ES-I3 (cell line): ENCODE data around the gene ATXN1.
"Not testable (repeated sequence)": the region's sequence is repeated elsewhere in the genome, so short reads cannot be mapped to it uniquely, and the experiment has no call there.

ENCODE experiments used
- H3K36me3 ChIP-seq: 2 replicates; pipeline ENCODE4 v1.6.1; 2013; ENCODE audit warnings: mild to moderate bottlenecking, low read length, control low read depth, moderate library complexity; ENCODE audit not compliant: insufficient read depth
- H3K4me1 ChIP-seq: 2 replicates; pipeline ENCODE4 v1.6.1; 2013; ENCODE audit warnings: mild to moderate bottlenecking, control low read depth, low read length; ENCODE audit not compliant: insufficient read depth
- H3K9ac ChIP-seq: 2 replicates; pipeline ENCODE4 v1.6.1; 2013; ENCODE audit warnings: low read depth, mild to moderate bottlenecking, low read length, moderate library complexity
- H3K9me3 ChIP-seq: 2 replicates; pipeline ENCODE4 v1.6.1; 2013; ENCODE audit warnings: mild to moderate bottlenecking, low read length, moderate library complexity; ENCODE audit not compliant: control insufficient read depth, insufficient read depth

ATXN1 gene

DNA sequence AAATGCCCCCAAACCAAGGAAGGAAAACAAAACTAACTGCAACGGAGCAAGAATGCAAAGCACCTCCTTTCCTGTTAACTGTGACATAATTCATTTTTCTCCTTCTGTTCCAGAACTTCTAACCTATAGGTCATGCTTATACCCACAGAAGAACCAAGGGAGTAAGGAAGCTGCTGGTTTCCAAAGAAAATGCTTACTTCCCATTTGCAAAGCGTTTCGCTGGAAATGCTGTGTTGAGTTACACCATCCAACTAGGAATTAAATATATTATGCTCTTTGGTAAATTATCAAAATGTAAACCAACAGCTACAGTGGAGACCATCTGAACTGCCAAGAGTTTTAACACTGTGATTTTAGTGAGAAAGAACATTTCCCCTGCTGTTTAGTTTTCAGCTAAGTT is 42.9 kb downstream of the ATXN1 start:
- H3K9me3 ChIP-seq = no peaks in the 10 kb centered on the region
- no peak overlapping the region for H3K9ac ChIP-seq
- H3K4me1 ChIP-seq = peaks cover 15% of the 10 kb centered on the region
- H3K36me3 ChIP-seq = no peaks in the 10 kb centered on the region

DNA sequence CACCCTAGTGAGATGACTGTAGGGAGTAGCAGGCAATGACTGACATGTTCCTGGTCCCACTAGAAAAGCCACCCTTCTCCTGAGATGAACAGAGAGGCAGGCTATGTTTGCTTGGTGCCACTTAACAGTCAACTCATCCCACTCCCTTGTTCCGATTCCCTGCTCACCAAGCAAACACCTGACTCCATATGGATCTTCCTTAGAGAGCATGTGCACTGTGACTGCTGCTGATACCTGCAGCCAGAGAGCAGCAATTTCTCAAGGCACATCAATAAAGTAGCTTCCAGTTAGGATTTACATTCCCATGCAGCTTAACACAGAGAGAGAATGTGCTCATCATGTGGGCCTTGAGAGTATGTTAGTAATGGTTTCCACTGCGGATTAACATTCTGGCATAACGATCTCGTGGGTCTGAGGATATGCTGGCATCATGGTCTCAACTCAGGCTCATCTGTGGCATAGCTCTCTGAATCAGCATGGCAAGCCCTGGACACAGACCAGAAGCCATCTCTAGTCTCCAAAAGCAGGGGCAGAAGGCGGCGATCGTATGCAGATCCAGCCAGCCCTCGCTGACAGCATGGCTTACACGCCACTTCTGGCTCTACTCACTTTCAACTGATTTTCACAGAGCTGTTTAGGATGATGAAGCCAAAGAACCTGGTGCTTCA is 43.9 kb downstream of the ATXN1 start:
- no peaks in the 10 kb centered on the region for H3K9me3 ChIP-seq
- H3K36me3 ChIP-seq = no peaks in the 10 kb centered on the region
- no peak overlapping the region for H3K9ac ChIP-seq
- peaks cover 19% of the 10 kb centered on the region for H3K4me1 ChIP-seq

DNA sequence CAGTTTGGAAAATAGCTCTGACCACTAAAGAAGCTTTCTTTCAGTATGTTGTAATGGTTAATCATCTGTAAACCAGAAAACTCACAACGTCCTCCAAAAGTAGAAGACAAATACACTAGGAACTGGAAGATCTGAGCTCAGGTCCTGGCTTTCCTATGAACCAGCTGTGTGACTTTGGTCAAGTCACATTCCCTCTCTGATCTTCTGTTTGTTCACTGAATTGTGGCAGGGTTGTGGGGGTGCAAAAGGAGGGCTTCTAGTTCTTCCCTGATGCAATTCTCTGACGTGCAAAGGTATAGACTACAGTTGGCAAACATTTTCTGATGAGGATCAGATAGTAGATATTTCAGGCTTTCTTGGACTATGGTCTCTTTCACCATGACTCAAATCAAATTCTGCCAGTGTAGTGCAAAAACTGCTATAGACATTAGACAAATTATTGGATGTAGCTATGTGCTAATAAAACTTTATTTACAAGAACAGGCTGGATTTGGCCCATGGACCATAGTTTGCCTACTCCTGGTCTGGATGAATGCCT is 44.9 kb downstream of the ATXN1 start:
- Histone ChIP-seq H3K36me3 (no peaks in the 10 kb centered on the region), H3K4me1 (peaks cover 19% of the 10 kb centered on the region), H3K9me3 (no peaks in the 10 kb centered on the region), H3K9ac (no peak overlapping the region)

DNA sequence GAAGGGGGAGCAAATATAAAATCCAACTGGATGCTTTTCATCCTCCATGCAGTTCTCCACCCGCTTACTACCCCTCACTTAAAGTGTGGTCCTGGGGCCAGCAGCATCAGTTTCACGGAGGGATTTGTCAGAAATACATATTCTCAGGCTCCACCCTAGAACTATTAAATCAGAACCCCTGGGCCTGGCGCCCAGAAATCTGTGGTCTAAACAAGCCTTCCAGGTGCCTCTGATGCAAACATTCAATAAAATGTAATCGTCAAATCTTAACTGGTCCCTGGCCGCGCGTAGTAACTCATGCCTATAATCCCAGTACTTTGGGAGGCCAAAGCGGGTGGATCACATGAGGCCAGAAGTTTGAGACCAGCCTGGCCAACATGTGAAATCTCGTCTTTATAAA is 47.7 kb downstream of the ATXN1 start:
- H3K4me1 ChIP-seq = peaks cover 19% of the 10 kb centered on the region
- H3K9ac ChIP-seq = no peak overlapping the region
- H3K36me3 ChIP-seq = no peaks in the 10 kb centered on the region
- H3K9me3 ChIP-seq = no peaks in the 10 kb centered on the region

DNA sequence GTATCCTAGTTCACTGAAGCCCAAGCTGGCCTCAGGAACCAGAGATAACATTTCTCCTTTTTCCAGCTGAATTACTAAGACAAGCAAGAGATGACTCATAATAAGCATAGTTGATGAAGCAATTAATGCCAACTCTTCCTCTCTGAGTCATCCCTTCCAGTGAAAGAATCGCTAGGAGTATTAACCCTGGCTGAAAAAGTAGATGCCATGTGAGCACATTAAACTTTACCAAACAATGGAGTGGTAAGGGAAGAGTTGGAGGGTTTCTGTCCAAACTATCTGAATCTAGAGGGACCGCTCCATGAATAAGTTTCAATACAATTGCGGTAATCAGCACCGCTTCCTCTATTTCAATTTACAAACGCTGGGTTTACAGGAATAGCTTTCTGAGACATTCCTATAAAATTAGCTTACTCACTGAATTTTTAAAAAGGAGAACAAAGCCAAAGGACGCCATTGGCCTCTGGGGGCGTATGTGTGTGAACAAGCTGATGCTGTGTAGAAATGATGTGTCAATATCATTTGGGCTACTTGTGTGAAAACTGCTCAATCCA is 48.3 kb downstream of the ATXN1 start:
- H3K4me1 ChIP-seq = peaks cover 19% of the 10 kb centered on the region
- H3K9ac ChIP-seq = no peak overlapping the region
- no peaks in the 10 kb centered on the region for H3K36me3 ChIP-seq
- H3K9me3 ChIP-seq = no peaks in the 10 kb centered on the region

DNA sequence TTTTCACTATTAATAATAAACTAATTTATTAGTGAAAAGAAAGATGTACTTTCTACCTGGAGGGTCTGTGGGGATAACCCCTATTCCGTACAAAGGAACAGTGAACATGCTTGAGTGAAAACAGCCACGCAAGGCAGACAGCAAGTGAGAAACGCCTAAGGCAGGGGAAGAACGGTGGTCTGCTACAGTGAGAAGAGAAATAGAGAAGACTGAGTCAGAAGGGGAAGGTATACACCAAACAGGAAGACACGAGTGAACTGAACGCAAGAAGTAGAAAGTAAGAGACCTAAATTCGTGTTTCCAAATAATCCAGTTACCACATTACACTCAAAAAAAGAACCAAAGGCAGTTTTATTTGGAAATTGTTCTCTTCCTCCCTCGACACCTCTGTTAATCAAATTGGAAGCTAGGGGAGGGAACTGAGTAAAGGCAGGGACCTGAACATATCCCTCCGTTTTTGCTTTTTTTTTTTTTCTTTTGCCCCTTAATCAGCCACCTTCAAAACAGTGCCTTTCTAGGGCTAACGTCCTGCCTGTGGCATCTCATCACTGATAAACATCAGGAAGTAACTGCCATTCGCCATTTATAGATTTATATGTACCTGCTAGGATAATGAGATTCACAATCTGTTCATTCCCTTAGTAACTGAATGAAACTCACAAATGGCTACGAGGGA is 48.9 kb downstream of the ATXN1 start:
- Histone ChIP-seq H3K36me3 (no peaks in the 10 kb centered on the region), H3K9ac (no peak overlapping the region), H3K9me3 (no peaks in the 10 kb centered on the region), H3K4me1 (peaks cover 19% of the 10 kb centered on the region)

DNA sequence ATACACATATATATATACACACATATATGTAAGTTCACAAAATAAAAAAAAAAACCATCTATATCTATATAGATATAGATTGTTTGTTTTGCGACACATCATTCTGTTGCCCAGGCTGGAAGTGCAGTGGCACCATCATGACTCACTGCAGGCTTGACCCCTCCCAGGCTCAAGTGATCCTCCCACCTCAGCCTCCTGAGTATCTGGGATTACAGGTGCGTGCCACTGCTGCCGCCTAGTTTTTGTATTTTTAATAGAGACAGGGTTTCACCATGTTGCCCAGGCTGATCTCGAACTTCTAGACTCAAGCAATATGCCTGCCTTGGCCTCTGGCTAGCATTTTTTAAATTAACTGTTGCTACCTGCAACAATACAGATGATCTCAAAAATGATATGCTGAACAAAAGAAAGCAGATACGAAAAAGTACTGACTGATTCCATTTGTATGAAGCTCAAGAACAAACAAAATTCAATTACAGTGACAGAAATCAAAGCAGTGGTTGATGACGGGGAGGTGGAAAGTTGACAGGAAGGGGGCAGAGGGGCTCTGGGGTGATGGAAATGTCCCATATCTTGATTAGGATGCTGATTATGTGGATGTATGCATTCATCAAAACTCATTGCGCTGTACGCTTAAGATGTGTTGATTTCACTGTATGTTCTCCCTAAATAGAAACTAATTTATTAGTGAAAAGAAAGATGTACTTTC is 49.6 kb downstream of the ATXN1 start:
- H3K9ac ChIP-seq = no peak overlapping the region
- H3K9me3 ChIP-seq = no peaks in the 10 kb centered on the region
- H3K4me1 ChIP-seq = peaks cover 19% of the 10 kb centered on the region

DNA sequence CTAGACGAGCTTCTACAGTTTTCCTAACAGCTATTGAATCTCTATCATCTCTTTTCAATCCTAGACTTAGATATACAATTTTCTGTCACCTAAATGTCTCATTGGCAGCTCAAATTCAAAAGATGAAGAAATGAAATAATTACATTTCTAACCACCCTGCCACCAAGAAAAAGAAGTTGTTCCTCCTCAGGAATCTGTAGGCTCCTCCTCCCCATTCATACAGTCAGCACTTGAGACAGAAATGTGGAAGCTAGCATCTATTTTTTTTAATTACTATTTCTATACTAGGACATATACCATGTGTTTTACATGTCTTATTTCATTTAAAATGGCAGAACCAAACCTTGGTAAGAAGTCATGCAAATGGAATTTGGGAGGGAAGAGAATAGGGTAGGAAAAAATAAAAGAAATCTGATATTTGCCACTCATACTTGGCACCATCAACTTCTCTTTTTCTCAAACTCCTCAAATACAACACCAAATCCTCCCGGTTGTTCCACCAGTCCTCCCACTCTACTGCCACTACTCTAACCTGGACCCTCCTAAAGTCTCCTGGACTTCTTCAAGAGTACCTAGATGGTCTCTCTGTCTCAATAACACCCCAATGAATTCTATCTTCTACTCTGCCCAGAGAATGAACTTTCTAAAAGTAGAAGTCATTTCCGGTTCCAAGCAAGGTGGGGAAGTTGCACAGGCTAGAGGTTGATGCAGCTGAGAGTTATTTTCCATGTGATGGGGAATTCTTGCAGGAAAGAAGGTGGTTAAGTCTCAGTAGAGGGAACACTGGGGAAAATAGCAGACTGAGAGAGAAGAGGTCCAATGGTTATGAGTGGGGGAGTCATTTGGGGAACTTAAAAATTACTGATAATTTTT is 54.1 kb downstream of the ATXN1 start:
- Histone ChIP-seq H3K4me1 (peaks cover 18% of the 10 kb centered on the region), H3K36me3 (no peaks in the 10 kb centered on the region), H3K9me3 (no peaks in the 10 kb centered on the region), H3K9ac (no peak overlapping the region)

More for the DNA sequence above, 49.6 kb downstream of the ATXN1 start:
- H3K36me3 ChIP-seq = no peaks in the 10 kb centered on the region

DNA sequence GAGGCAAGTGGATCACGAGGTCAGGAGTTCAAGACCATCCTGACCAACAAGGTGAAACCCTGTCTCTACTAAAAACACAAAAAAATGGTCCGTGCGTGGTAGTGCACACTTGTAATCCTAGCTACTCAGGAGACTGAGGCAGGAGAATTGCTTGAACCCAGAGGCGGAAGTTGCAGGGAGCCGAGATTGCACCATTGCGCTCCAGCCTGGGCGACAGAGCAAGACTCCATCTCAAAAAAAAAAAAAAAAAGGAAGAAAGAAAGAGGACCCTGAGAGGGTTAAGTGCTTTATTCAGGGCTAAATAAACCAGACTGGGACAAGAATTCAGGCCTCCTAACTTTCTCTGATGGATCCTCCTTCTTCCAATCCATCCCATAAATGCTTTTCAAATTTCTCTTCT is 54.8 kb downstream of the ATXN1 start:
- H3K36me3 ChIP-seq, H3K9ac ChIP-seq: not testable (repeated sequence)

DNA sequence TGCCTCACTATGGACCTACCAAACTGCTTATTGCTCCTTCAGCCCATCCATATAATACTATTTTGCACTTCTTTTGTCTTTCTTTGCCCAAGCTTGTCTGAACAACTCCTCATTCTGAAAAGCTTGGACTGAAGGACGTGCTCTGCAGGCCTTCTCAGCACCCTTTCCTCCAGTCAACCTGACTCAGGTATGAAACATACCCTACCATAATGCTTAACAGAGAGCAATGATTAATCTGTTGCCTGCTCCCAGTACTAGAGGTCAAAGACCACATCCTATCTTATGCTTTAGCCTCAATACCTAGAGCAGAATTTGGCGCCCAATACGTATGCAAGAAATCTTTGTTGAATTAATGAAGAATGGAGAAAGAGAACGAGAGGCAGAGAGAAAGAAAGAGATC is 55.2 kb downstream of the ATXN1 start:
- Histone ChIP-seq H3K4me1 (peaks cover 14% of the 10 kb centered on the region), H3K9me3 (no peaks in the 10 kb centered on the region), H3K36me3 (no peaks in the 10 kb centered on the region), H3K9ac (no peak overlapping the region)

More for the DNA sequence above, 54.8 kb downstream of the ATXN1 start:
- H3K9me3 ChIP-seq = not testable (repeated sequence)
- H3K4me1 ChIP-seq = peaks cover 14% of the 10 kb centered on the region

DNA sequence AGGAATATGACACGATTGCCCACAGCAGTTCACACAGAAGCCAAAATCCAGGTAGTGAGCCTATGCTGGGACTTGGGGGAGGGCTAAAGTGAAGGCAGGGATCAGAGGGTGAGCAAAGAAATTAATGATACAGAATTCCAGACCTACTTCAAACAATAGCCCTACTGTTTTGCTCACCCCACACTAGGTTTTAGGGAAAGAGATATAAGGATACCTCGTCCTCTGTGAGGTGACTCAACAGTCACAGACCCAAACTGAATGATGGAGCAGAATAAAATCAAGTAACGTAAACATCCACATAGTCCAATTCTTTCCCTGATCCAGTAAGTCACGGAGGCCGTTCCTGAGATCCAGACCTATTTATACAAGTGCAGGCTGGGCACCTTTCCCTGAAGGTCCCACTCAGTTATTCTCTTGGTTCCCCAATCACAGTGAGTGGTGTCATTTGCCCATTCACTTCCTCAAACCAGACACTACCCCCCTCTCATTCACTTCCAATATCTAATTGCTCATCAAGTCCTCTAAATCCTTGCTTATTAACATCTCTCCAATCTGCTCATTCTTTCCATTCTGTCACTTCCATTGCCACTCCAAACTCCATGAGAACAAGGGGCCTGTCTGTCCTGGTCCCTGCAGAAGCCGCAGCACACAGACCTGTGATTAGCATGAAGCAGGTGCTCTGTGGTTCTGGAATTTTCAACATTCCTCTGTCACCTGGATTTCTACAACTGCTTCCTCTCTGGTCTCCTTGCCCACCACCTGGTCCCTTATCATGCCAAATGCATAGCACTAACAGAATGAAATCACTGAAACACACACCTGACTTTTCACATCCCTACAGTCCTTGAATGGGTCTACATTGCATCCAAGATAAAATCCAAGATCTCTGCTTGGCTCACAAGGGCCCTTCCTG is 55.9 kb downstream of the ATXN1 start:
- no peak overlapping the region for H3K9ac ChIP-seq

DNA sequence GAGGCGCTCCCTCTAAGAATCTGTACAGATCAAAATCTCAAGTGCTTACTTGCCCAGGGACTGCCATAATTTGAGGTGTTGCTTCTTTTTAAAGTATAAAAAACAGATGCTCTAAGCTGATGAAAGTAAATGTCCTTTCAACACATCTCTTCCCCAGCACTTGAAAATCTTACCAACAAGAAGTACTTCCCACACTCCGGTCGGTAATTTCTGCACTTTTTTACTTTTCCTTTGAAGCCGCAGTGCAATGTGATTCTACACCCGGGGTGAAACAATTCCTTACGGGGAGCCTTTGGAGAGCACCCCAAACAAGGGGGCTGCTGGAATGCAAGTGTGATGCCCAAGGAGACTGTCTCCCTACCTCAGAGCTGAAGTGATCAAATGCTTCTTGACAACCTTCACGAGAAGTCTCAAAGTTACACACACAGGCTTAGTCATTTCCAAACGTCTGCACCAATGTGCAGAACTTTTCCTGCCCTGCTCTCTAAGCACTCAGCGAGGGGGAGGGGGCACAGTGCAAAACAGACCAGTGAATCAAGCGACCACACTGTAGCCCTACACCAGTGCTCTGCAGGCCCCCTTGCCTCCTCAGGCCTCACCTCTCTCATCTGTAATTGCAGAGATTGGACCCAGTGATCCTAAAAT is 56.7 kb downstream of the ATXN1 start:
- Histone ChIP-seq H3K9me3 (no peaks in the 10 kb centered on the region), H3K9ac (no peak overlapping the region), H3K36me3 (no peaks in the 10 kb centered on the region), H3K4me1 (peaks cover 25% of the 10 kb centered on the region)

More for the DNA sequence above, 55.9 kb downstream of the ATXN1 start:
- H3K36me3 ChIP-seq = no peaks in the 10 kb centered on the region
- H3K4me1 ChIP-seq = peaks cover 17% of the 10 kb centered on the region
- no peaks in the 10 kb centered on the region for H3K9me3 ChIP-seq
